Measurements from ENCODE around the gene SAE1.
"Not testable (repeated sequence)": the region's sequence is repeated elsewhere in the genome, so short reads cannot be mapped to it uniquely, and the experiment has no call there.

The SAE1 gene

DNA sequence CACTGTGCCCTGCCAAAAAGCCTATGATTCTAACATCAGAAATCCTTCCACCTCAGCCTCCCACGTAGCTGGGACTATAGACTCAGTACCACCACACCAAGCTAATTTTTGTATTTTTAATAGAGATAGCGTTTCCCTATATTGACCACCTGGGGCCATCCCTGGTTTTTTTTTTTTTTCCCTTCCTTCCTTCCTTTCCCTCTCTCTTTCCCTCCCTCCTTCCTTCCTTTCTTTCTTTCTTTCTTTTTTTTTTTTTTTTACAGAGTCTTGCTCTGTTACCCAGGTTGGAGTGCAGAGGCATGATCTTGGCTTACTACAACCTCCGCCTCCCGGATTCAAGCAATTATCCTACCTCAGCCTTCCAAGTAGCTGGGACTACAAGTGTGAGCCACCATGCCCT lies 1.1 kb upstream of the SAE1 start:
- no peak for DNase-seq (ENCODE audit: low read depth in 2 of 2, low spot score in 1 of 2)

DNA sequence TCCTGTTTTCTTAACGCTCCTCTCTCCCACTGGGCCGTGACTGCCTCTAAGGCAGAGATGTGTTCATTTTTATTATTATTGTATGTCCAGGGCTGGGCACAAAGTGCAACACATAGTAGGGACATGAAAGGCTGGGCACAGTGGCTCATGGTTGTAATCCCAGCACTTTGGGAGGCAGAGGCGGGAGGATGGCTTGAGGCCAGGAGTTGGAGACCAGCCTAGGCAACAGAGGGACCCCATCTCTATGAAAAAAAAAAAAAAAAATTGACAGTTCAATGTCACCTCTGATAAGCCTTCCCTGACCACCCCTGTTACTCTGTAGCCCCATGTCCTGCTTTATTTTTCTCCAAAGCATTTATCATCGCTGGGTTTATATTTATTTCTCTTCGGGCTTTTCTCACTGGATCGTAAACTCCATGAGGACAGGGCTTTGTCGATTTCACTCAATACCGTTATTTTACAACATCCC lies 481 bp upstream of the SAE1 start:
- no peak for DNase-seq (ENCODE audit: low read depth in 2 of 2, low spot score in 1 of 2)

DNA sequence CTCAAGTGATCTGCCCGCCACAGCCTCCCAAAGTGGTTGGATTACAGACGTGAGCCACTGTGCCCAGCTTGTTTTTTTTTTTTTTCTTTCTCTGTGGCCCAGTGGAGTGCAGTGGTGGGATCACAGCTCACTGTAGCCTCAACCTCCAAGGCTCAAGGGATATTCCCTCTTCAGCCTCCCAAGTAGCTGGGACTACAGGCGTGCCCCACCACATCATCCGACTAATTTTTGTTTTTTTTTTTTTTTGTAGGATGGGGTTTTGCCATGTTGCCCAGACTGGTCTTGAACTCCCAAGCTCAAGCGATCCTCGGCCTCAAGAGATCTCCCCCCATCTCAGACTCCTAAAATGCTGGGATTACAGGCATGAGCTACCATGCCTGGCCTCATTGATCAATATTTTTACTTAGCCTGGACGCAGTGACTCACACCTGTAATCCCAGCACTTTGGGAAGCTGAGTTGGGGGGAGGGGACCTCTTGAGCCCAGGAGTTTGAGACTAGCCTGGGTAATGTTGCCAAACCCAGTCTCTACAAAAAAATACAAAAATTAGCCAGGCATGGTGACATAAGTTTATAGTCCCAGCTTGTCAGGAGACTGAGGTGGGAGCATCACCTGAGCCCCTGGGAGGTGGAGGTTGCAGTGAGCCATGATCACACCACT lies 1.7 kb downstream of the SAE1 start:
- DNase-seq (ENCODE audit: low read depth in 2 of 2, low spot score in 1 of 2): no peak

DNA sequence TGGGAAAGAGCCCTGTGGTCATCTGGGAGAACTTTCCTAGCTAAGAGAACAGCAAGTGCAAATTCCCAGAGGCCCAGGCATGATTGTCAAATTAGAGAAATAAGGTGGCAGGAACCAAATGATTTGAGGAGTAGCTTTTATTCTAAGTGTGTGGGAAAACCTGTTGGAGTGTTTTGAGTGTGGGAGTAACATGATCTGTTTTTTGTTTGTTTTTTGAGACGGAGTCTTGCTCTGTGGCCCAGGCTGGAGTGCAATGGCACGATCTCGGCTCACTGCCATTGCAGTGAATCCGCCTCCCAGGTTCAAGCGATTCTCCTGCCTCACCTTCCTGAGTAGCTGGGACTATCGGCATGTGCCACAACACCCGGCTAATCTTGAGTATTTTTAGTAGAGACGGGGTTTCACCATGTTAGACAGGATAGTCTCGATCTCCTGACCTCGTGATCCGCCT lies 2.4 kb downstream of the SAE1 start:
- DNase-seq (ENCODE audit: low read depth in 2 of 2, low spot score in 1 of 2): no peak

DNA sequence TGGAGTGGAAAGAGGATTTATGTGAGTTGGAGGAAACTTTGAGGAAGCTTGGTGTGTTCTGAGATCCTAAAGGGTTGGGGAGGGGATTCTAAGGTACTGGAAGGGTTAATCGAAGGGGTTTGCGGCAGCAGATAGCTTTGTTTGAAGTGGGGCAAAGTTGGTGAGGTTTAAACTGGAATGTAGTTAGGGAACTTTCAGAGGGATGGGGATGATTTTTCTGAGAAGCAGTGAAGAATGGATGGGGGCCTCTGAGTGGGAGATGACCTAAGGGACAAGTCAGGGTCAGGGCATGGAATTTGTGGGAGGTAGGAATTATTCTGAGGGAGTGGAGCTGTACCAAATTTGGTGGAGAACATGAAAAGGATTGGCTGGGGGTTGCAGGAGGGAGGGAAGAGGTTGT lies 3.9 kb downstream of the SAE1 start:
- DNase-seq (ENCODE audit: low read depth in 2 of 2, low spot score in 1 of 2): no peak

DNA sequence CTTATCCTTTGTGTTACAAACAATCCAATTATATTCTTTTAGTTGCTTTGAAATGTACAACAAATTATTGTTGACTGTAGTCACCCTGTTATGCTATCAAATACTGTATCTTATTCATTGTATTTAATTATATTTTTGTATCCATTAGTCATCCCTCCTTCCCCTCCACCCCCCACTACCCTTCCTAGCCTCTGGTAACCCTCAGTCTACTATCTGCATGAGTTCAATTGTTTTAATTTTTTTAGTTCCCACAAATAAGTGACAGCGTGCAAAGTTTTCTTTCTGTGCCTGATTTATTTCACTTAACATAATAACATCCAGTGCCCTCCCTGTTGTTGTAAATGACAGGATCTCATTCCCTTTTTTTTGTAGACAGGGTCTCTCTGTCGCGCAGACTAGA lies 4.5 kb downstream of the SAE1 start:
- no peak for DNase-seq (ENCODE audit: low read depth in 2 of 2, low spot score in 1 of 2)

DNA sequence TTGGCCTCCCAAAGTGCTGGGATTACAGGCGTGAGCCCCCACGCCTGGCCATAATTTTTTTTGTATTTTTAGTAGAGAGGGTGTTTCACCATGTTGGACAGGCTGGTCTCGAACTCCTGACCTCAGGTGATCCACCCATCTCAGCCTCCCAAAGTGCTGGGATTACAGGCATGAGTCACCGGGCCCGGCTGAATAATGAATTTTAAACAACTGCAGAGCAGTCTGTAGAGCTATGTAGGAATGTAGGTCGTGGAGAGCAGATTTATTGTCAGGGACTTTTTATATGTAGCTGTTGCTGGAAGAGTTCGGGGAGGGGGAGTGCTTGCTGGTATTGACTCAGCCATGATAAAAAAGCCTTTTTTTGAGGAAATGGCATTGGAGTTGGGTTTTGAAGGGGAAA lies 10.6 kb downstream of the SAE1 start:
- DNase-seq (ENCODE audit: low read depth in 2 of 2, low spot score in 1 of 2): not testable (repeated sequence)

DNA sequence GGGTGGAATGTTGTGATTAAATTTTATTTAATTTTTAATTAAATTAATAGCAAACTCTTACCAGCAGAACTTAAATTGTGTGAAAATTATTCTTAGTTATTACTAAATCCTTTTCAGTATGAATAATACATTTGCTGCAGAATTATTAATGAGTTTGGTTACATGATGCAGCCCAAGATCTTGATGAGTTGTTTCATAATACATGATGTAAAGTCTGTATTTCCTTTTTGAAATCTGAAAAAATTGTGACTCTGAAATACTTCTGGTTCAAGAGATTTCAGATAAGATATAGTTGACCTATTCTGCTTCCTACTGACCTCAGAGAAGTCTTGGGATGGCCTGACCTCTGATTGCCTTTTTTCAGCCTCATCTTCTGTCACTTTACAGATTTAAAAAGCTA lies 11.1 kb downstream of the SAE1 start:
- no peak for DNase-seq (ENCODE audit: low read depth in 2 of 2, low spot score in 1 of 2)

DNA sequence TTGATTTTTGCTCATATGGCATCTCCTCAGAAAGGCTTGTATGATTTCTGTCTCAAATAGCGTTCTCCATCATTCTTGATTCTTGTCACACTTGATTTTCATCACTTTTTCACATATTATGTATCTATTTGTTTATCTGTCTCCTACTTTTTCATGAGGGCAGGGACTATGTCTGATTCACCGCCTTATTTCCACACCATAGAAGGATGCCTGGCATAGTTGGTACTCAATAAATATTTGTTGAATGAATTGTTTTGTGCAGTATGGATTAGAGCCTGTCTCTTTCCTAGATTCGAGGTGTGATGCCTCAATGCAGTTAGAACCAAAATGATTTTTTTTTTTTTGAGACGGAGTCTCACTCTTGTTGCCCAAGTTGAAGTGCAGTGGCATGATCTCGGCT lies 12.1 kb downstream of the SAE1 start:
- DNase-seq (ENCODE audit: low read depth in 2 of 2, low spot score in 1 of 2): no peak

DNA sequence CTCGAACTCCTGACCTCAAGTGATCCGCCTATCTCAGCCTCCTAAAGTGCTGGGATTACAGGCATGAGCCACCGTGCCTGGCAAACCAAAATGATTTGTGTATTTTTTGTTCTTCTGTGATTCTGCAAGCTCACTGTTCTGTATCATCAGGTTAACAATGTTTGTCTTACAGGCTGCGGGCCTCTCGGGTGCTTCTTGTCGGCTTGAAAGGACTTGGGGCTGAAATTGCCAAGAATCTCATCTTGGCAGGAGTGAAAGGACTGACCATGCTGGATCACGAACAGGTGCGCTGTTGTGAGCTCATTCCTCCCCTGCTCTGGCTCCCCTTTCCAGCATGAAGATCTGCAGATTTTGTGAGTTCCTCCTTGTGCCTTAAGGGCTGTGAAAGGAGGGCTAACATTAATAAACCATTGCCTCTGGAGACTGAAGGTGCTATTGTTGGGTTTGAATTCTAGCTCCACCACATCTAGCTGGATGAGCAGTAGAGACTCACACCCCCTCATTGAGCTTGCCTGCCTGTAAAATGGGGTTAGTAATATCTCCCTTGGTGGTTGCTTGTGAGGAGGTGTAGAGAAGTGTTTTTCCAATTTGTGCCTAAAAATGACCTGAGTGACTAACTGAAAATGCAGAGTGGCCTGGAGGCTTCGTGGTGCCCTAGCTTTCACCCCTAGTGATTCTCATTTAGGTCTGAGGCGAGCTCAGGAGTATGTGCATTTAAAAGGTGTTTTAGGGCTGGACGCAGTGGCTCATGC lies 12.9 kb downstream of the SAE1 start:
- DNase-seq (ENCODE audit: low read depth in 2 of 2, low spot score in 1 of 2): no peak

DNA sequence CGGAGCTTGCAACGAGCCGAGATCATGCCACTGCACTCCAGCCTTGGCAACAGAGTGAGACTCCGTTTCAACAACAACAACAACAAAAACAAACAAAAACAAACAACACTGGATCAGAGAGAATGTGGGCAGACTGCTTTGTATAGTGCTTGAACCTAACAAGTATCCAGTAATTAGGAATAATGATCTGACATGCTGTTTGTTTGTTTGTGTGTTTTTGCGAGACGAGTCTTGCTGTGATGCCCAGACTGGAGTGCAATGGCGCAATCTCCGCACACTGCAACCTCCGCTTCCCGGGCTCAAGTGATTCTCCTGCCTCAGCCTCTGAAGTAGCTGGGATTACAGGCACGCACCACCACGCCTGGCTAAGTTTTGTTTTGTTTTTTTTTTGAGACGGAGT lies 14.0 kb downstream of the SAE1 start:
- DNase-seq (ENCODE audit: low read depth in 2 of 2, low spot score in 1 of 2): no peak

DNA sequence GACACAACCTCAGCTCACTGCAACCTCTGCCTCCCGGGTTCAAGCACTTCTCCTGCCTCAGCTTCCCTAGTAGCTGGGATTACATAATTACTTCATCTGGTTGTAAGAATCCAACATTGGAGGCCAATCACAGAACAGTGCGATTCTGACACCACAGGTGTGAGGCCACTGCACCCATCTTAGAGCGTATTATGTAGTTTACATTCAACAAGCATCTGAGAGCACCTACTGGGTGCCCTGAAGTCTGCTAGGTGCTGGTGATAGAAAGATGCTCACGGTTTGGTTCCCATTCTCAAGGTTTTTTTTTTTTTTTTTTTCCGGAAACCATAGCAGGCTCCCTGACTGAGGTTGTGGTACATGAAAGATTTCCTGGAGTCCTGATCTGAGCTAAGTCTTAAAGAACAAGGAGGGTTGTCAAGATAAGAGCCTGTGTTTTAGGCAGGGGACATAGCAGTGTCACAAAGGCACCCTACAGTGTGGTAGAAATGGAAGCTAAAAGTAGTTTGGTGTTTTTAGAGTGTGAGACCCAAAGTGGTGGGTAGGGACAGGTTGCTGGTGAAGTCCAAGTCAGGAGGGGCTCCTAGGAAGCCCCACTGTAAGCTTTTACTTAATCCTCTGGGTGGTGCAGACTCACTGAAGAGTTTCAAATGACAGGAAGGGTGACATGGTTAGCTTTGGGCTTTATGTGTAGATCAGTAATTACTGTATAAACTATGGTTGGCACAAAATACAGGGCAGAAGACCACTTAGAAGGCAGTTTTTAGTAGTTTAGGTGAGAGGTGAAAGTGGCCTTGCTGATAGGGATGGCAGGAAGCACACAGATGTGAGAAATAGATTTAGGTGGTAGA lies 15.2 kb downstream of the SAE1 start:
- no peak for DNase-seq (ENCODE audit: low read depth in 2 of 2, low spot score in 1 of 2)

DNA sequence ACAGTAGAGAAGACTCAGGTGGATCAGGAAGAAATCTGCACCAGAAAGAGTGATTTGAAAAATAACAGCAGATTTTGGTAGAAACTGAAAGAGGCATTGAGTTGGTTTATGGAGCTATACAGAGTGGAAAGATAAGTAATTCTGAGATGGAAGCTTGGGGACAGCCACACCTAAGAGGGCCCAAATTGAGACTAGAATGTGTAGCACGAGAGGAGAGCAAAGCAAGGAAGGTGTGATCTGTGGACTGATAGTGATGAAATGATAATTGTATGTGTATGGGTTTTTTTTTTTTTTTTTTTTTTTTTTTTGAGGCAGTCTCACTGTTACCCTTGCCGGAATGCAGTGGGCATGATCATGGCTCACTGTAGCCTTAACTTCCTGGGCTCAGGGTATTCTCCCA lies 16.3 kb downstream of the SAE1 start:
- DNase-seq (ENCODE audit: low read depth in 2 of 2, low spot score in 1 of 2): no peak

DNA sequence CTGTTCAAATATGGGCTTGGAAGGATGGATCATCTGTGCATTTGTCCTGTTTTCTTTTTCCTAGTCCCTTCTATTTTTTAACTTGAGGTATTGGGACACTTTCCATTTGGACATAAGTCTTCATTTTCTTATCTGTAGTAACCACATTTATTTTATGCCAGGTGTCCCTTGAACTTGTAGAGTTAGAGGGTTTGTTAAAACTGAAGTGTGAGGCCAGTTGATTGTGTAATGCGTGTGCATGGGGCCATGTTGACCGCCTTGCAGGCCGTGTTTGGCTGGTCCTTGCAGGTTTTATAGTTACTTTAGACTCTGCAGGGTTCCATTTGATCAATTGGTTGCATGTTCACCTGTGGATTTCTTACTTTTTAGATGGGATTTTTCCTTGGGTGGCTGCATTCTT lies 21.0 kb downstream of the SAE1 start:
- no peak for DNase-seq (ENCODE audit: low read depth in 2 of 2, low spot score in 1 of 2)

DNA sequence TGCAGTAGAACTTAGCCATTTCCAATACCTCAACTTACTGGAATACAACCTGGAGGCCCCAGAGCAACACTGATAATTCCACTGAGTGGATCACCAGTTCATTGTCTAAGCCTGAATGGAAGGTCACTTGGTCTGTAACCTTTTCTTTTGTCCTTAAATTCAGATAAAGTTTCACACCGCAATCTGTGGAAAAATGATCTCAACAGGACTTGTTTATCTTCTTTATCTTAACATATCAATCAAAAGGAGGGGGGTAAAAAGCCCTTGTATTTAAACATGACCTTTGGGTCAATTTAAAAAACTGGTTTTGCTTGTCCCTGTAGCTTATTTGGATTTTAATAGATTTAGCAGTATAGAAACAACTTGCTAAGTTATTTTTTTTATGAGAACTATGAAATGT lies 21.6 kb downstream of the SAE1 start:
- DNase-seq (ENCODE audit: low read depth in 2 of 2, low spot score in 1 of 2): no peak

DNA sequence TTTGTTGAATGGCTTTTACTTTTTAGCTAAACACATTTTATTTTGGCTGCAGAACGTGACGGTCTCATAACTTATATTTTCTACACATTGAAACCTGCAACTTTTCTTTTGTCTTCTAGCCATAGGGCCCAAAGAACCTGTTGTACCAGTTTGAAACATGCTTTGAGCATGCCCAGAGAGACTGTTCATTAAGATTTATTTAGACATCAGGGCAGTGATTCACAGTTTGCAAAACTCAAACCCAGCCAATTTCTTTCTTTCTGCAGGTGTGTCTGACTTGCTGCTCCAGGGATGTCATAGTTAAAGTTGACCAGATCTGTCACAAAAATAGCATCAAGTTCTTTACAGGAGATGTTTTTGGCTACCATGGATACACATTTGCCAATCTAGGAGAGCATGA lies 22.0 kb downstream of the SAE1 start:
- no peak for DNase-seq (ENCODE audit: low read depth in 2 of 2, low spot score in 1 of 2)

DNA sequence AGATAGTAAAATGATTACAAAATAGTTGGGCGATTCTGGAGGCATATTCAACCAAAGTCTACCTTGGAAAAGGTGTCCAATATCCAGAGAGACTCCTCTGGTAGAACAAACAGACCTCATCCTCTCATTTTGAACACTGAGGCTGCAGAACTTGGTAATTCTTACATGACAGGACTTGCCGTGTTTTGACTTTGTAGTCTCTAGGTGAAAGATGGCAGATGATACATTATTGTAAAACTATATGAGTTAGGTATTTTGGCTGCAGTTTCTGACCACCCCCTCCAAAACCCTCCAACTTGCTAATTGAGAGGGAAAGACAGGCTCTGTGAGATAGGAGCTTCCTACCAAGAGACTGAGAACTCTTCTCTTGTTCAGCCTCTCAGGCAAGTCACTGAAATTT lies 22.6 kb downstream of the SAE1 start:
- DNase-seq (ENCODE audit: low read depth in 2 of 2, low spot score in 1 of 2): no peak

DNA sequence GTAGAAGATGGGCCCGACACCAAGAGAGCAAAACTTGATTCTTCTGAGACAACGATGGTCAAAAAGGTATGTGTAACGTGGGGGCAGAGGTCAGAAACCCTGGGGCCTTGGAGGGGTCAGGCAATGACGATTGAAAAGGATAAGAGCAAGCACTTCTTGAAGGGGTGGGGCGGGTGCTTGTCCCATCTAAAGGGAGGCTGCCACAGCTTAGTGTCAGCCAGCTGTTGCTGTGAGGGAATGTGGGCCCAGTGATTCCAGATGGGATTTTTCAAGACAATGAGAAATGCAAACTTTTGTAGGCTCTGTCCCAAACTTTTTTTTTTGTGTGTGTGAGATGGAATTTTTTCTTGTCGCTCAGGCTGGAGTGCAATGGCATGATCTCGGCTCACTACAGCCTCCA lies 24.5 kb downstream of the SAE1 start:
- DNase-seq (ENCODE audit: low read depth in 2 of 2, low spot score in 1 of 2): no peak

DNA sequence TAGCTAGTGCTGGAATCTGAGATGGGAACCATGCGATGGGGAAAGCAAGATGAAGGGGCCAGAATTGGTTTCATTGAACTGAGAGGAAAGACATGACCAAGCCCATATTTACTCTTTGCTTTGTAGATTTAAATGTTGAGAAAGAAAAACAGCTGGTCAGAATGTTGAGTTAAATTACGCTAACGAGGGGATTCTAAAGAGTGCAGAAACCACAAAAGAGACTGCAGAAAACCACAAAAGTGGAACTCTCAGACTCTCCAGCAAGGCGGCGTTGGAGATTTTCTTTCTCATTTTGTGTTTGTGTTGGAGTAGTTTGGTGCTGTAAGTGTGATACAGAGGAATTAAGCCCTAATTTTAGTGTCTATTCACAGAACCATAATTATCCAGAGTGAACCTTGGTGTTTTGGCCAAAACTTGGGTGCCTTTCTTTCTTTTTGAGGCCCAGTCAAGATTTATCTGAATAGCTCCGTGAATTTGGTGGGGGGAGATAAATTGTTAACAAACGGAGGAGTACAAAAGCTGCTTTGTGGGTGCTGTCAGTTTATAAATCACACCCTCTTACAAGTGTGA lies 26.3 kb downstream of the SAE1 start:
- no peak for DNase-seq (ENCODE audit: low read depth in 2 of 2, low spot score in 1 of 2)

DNA sequence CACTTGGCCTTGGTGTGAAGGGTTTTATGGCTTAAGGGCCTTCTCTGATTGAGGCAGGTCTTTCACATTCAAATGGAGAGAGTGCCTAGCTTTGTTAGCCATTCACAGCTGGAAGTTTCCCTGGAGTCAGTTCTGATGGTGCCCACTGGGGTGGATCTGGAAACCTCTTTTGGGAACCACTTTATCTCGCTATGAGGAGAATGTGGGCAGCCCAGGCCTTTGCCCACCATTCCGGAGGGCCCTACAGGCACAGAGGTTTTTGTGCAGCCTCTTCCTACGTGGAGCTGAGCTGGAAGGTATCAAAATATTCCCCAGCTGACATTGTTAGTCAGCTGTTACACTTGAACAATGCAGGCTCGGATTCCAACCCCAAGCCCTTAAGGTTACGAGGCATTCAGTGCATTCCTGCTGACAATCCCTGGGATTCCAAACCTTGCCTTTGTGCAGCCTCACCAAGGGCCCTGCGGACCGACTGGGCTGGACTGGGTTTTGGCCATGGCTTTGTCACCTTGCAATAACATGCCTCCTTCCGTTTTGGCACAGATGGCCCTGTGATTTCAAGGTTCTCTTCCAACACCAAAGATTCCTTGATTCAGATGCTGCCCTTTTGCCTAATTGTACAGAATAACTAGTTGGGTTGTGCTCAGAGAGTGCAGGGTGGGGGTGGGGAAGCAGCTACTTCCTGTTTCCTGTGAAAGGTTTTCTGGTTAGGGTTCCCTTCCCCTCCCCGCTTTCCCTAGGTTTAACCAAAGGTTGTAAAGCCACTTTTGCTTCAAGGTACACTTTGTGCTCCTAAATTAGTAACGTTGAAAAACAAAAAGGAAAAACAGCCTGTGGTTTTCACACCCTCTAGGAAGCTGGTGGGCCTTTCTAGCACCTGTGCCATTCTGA lies 27.0 kb downstream of the SAE1 start:
- no peak for DNase-seq (ENCODE audit: low read depth in 2 of 2, low spot score in 1 of 2)

DNA sequence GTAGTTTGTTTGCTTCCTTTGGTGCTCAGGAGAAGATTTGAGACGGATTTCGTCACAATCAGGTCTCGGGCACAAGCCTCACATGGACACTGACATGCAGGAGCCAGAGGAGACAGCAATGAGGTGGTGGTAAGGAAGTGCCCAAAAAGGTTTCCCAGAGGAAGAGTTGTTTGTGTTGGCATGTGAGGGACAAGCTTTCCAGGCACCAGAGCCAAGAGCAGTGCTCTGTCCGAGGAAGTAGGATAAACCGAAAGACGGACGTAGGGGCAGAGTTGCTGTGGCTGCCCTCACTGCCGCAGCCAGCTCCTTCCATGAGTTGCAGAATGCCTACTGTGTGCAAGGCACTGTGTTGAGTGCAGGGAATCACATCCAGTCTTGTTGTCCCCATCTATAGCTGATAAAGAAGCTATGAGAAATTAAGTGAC lies 27.7 kb downstream of the SAE1 start:
- no peak for DNase-seq (ENCODE audit: low read depth in 2 of 2, low spot score in 1 of 2)

All from stimulated activated CD8-positive, alpha-beta memory T cell treated with anti-CD3 and anti-CD28 coated beads, Interleukin-4, amount 100 ng/mL, for 1 hour (primary cell).